ENCODE data around the gene MRPL51.
"Not testable (repeated sequence)": the region's sequence is repeated elsewhere in the genome, so short reads cannot be mapped to it uniquely, and the experiment has no call there.

The MRPL51 gene

GRCh38 chr12:6489449-6489848 lies 3.6 kb downstream of the MRPL51 start:
- H3K27me3 ChIP-seq: no peaks in the 10 kb centered on the region
- no peak overlapping the region for H3K4me2 ChIP-seq
- H3K9me3 ChIP-seq: no peaks in the 10 kb centered on the region
- no peak for TF ChIP-seq Cebpa-rat (IDR thresholded peaks at IDR 0.05)
- no peak overlapping the region for H3K4me3 ChIP-seq
- peaks cover 12% of the 10 kb centered on the region for H3K4me1 ChIP-seq
- H3K27ac ChIP-seq: no peak overlapping the region
- no peak overlapping the region for H3K9ac ChIP-seq
- no peaks in the 10 kb centered on the region for H4K20me1 ChIP-seq
- peaks cover 26% of the 10 kb centered on the region for H3K36me3 ChIP-seq

DNA sequence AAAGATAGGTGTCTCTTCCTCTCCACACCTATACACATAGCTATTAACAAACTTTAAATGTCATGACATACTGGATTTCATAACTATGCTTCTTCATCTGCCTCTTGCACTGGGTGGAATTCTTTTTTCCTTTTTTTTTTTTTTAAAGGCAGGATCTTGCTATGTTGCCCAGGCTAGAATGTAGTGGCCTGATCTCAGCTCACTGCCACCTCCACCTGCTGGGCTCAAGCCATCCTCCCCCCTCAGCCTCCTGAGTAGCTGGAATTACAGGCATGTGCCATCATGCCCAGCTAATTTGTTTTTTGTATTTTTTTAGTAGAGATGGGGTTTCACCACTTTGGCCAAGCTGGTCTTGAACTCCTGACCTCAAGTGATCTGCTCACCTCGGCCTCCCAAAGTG lies 4.8 kb downstream of the MRPL51 start:
- Histone ChIP-seq H4K20me1 (no peaks in the 10 kb centered on the region), H3K36me3 (peaks cover 26% of the 10 kb centered on the region), H3K4me2 (no peak overlapping the region), H3K4me1 (peaks cover 11% of the 10 kb centered on the region), H3K27ac (no peak overlapping the region), H3K4me3 (no peak overlapping the region), H3K9ac (no peak overlapping the region), H3K27me3 (no peaks in the 10 kb centered on the region), H3K9me3 (no peaks in the 10 kb centered on the region)
- no peak for TF ChIP-seq Cebpa-rat (IDR thresholded peaks at IDR 0.05)

DNA sequence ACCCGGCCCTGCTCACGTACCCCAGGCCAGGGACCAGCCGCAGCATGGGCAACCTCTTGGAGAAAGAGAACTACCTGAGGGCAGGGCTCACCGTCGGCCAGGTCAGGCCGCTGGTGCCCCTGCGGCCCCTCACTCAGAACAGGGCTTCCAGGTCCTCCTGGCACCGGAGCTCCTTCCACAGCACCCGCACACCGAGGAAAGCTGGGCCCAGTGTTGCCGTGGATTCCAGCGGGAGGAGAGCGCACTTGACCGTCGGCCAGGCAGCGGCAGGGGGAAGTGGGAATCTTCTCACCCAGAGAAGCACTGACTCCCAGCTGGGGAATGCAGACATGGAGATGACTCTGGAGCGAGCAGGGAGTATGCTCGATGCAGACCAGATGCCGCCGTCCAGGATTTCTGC lies 14.6 kb downstream of the MRPL51 start:
- H3K27me3 ChIP-seq: no peaks in the 10 kb centered on the region
- H3K9ac ChIP-seq: no peak overlapping the region
- H3K36me3 ChIP-seq: no peaks in the 10 kb centered on the region
- no peaks in the 10 kb centered on the region for H4K20me1 ChIP-seq
- peaks cover 23% of the 10 kb centered on the region for H3K9me3 ChIP-seq
- H3K4me2 ChIP-seq: no peak overlapping the region
- H3K4me3 ChIP-seq: no peak overlapping the region
- TF ChIP-seq Cebpa-rat (IDR thresholded peaks at IDR 0.05): no peak
- H3K27ac ChIP-seq: no peak overlapping the region
- no peaks in the 10 kb centered on the region for H3K4me1 ChIP-seq

DNA sequence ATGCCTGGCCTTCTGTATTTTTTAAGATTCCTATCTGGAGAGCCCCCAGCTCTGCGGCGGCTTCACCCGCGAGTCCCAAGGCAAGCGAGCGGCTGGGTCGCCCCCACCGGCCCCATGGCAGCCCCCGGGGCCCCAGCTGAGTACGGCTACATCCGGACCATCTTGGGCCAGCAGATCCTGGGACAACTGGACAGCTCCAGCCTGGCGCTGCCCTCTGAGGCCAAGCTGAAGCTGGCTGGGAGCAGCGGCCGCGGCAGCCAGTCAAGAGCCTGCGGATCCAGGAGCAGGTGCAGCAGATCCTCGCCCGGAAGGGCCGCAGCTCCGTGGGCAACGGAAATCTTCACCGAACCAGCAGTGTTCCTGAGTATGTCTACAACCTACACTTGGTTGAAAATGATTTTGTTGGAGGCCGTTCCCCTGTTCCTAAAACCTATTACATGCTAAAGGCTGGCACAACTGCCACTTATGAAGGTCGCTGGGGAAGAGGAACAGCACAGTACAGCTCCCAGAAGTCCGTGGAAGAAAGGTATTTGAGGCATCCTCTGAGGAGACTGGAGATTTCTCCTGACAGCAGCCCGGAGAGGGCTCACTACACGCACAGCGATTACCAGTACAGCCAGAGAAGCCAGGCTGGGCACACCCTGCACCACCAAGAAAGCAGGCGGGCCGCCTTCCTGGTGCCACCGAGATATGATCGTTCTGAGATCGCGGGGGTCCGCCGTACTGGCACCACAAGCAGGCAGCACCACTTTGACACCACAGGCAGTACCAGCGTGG lies 15.3 kb downstream of the MRPL51 start:
- H4K20me1 ChIP-seq, H3K4me2 ChIP-seq, H3K27me3 ChIP-seq, H3K36me3 ChIP-seq, H3K4me3 ChIP-seq, H3K4me1 ChIP-seq, H3K27ac ChIP-seq, H3K9ac ChIP-seq: not testable (repeated sequence)
- H3K9me3 ChIP-seq: peaks cover 23% of the 10 kb centered on the region

DNA sequence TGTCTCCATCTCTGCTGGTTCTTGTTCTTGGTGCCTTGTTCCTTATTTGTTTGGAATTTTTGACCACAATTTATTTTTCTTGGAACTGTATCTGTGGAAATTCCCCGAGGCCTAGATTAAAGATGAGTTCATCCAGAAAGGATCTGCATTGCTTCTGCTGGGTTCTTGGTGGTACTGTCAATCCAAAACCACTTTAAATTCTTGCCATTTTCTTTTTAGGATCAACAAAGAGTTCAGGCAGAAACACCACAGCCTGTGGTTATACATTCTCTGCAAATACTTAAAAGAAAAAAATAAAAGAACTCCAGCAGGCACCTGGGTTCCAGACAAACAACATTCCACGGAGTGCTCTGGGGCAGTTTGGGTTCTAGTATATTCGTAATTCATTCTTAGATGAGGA lies 16.6 kb downstream of the MRPL51 start:
- no peak for TF ChIP-seq Cebpa-rat (IDR thresholded peaks at IDR 0.05)
- Histone ChIP-seq H3K4me1 (peaks cover 5% of the 10 kb centered on the region), H3K27ac (no peak overlapping the region), H3K27me3 (no peaks in the 10 kb centered on the region), H3K4me2 (no peak overlapping the region), H3K36me3 (no peaks in the 10 kb centered on the region), H3K9ac (no peak overlapping the region), H3K4me3 (no peak overlapping the region), H4K20me1 (no peaks in the 10 kb centered on the region), H3K9me3 (peaks cover 23% of the 10 kb centered on the region)

GRCh38 chr12:6475233-6475975 lies 17.7 kb downstream of the MRPL51 start:
- not testable (repeated sequence) for H3K4me2 ChIP-seq, H3K36me3 ChIP-seq, H3K4me3 ChIP-seq, H3K27me3 ChIP-seq, H3K9ac ChIP-seq, H3K27ac ChIP-seq, H4K20me1 ChIP-seq
- peaks cover 10% of the 10 kb centered on the region for H3K4me1 ChIP-seq
- peaks cover 23% of the 10 kb centered on the region for H3K9me3 ChIP-seq

- no peak for TF ChIP-seq Cebpa-rat (IDR thresholded peaks at IDR 0.05)
- peaks cover 17% of the 10 kb centered on the region for H3K36me3 ChIP-seq
- peaks cover 33% of the 10 kb centered on the region for H3K9me3 ChIP-seq
- no peaks in the 10 kb centered on the region for H3K27me3 ChIP-seq
- peaks cover 34% of the 10 kb centered on the region for H3K4me1 ChIP-seq
- H4K20me1 ChIP-seq: peaks cover 8% of the 10 kb centered on the region; the same call in 1 of the 2 replicates
- H3K9ac ChIP-seq: no peak overlapping the region
- H3K4me2 ChIP-seq: no peak overlapping the region
- no peak overlapping the region for H3K27ac ChIP-seq
- no peak overlapping the region for H3K4me3 ChIP-seq
These were observed 20.6 kb downstream of the MRPL51 start for GRCh38 chr12:6472491-6472890.

- Histone ChIP-seq H3K36me3 (peaks cover 22% of the 10 kb centered on the region), H3K27me3 (no peaks in the 10 kb centered on the region), H4K20me1 (peaks cover 8% of the 10 kb centered on the region; the same call in 1 of the 2 replicates), H3K9me3 (peaks cover 34% of the 10 kb centered on the region), H3K4me1 (peaks cover 39% of the 10 kb centered on the region), H3K4me3 (no peak overlapping the region), H3K4me2 (peak overlapping the region; percentile 86; the same call in 1 of the 2 replicates), H3K27ac (no peak overlapping the region), H3K9ac (no peak overlapping the region)
- no peak for TF ChIP-seq Cebpa-rat (IDR thresholded peaks at IDR 0.05)
These were observed 21.1 kb downstream of the MRPL51 start for GRCh38 chr12:6471989-6472360.

DNA sequence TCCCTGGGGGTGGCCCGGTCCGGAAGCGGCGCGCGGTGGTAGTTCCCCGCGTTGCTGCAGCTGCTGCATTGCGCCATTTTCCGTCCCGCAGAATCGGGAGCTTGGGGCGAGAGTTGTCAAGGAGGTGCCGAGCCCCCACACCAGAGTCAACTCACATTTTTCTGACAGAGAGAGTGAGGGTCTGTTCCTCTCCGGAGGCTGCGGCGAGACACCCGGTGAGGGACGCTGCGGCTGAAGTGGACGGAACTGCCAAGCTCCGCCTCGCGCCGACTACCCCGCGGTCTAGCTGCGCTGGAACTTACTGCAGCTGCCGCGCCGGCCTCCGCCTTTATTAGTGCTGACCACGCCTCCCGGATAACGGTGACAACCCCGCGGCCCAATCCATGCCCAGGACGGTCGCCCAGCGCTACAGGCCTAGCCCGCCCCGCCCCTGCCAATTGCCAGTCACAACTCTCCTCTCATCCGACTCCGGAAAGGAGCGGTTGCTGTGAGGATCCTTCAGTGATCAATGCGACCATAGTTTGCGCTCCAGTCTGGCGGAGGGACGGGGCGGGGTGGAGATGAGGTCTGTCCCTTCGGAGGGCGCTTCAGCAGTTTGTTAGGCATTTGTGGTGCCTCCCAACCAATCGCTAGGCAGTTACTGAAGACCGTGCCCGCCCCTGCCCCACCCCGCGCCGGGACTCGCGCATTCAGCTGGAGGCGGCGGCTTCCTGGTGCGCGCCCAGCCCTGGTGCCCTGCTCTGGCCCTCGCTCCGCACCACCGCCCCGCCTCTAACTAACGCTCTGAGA lies 22.5 kb downstream of the MRPL51 start, which contains the start of gene VAMP1:
TSS of gene VAMP1 (minus strand) at position 303 of the 789 bp plus-strand sequence. CDS start at position 157, 146 bp downstream.
- Histone ChIP-seq H4K20me1 (peaks cover 8% of the 10 kb centered on the region; the same call in 1 of the 2 replicates), H3K36me3 (peaks cover 36% of the 10 kb centered on the region), H3K4me2 (peak within 1 kb of the TSS; percentile 98), H3K9me3 (peaks cover 29% of the 10 kb centered on the region), H3K4me3 (peak within 1 kb of the TSS; percentile 91), H3K27me3 (no peaks in the 10 kb centered on the region), H3K9ac (peak within 1 kb of the TSS; percentile 95), H3K4me1 (peaks cover 53% of the 10 kb centered on the region), H3K27ac (peak within 1 kb of the TSS; percentile 94)
- TF ChIP-seq Cebpa-rat (IDR thresholded peaks at IDR 0.05): peak; percentile 67; the same call in 1 of the 2 replicates

All from BLaER1 (cell line).